ENCODE results near the gene FAM161A. TPM values are rescaled to one million over a fixed set of nuclear protein-coding genes. Genes with fewer than 3 reads are reported as not detected.
"Not testable (repeated sequence)": the region's sequence is repeated elsewhere in the genome, so short reads cannot be mapped to it uniquely, and the experiment has no call there.

The FAM161A gene
- total RNA-seq, 4 donors from 2014 or later, result 2.8 to 8.0 (median 5.7) TPM

DNA sequence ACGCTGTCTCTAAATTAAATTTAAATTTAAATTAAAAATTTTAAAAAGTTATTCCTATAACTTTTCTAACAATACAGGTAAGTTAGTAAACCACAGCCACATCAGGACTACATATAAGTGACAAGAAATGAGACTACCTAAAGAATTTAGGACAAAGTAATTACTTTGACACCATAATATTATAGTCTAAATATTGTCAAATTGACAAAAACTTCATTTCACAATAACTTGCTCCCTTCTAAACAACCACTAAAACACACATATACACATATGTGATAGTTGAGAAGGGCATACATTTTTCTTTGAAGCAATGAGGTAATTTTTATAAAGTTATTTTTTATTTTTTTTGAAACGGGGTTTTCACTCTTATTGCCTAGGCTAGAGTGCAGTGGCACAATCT, 31.6 kb downstream of the FAM161A start:
- WGBS, 2 donors, result 93 to 94% methylated on average over 2 of the region's 2 CpGs
- TF ChIP-seq CTCF (IDR thresholded peaks at IDR 0.05), result no peak
- TF ChIP-seq POLR2A (IDR thresholded peaks at IDR 0.05), result no peak
- no peak for TF ChIP-seq EP300 (IDR thresholded peaks at IDR 0.05)
- H3K27ac ChIP-seq, result no peak overlapping the region
- H3K36me3 ChIP-seq, result peaks cover 0 to 17% (median 0%) of the 10 kb centered on the region in 3 donors
- H3K27me3 ChIP-seq, result no peaks in the 10 kb centered on the region
- H3K4me3 ChIP-seq, result no peak overlapping the region
- no peaks in the 10 kb centered on the region for H3K9me3 ChIP-seq
- no peaks in the 10 kb centered on the region for H3K4me1 ChIP-seq
- DNase-seq (ENCODE audit: low spot score in 2 of 2), result no peak

- DNase-seq (ENCODE audit: low spot score in 2 of 2), result no peak
- Histone ChIP-seq H3K27me3 (no peaks in the 10 kb centered on the region), H3K4me1 (no peaks in the 10 kb centered on the region), H3K9me3 (no peaks in the 10 kb centered on the region), H3K4me3 (no peak overlapping the region), H3K36me3 (no peaks in the 10 kb centered on the region), H3K27ac (no peak overlapping the region)
- WGBS, 2 donors, result 76 to 80% methylated on average over 20 of the region's 20 CpGs
- TF ChIP-seq CTCF (IDR thresholded peaks at IDR 0.05), result no peak
- no peak for TF ChIP-seq POLR2A (IDR thresholded peaks at IDR 0.05)
- TF ChIP-seq EP300 (IDR thresholded peaks at IDR 0.05), result no peak
Observed at GRCh38 chr2:61816480-61817355, 37.1 kb downstream of the FAM161A start.

- no peaks in the 10 kb centered on the region for H3K27me3 ChIP-seq
- no peak overlapping the region for H3K4me3 ChIP-seq
- WGBS, 2 donors, result 77% methylated on average over 6 of the region's 6 CpGs
- no peak overlapping the region for H3K27ac ChIP-seq
- H3K36me3 ChIP-seq, result no peaks in the 10 kb centered on the region
- H3K9me3 ChIP-seq, result no peaks in the 10 kb centered on the region
- no peak for TF ChIP-seq CTCF (IDR thresholded peaks at IDR 0.05)
- TF ChIP-seq POLR2A (IDR thresholded peaks at IDR 0.05), result no peak
- TF ChIP-seq EP300 (IDR thresholded peaks at IDR 0.05), result no peak
- no peaks in the 10 kb centered on the region for H3K4me1 ChIP-seq
- no peak for DNase-seq (ENCODE audit: low spot score in 2 of 2)
Observed at GRCh38 chr2:61814539-61815160, 39.2 kb downstream of the FAM161A start.

DNA sequence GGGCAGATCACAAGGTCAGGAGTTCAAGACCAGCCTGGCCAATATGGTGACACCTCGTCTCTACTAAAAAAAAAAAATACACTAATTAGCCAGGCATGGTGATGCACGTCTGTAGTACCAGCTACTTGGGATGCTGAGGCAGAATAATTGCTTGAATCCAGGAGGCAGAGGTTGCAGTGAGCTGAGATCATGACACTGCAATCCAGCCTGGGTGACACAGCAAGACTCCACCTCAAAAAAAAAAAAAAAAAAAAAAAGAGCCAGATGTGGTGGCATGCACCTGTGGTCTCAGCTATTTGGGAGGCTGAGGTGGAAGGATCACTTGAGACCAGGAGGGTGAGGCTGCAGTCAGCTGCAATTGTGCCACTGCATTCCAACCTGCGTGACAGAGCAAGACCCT, 40.5 kb downstream of the FAM161A start:
- H3K27ac ChIP-seq; H3K27me3 ChIP-seq; H3K4me1 ChIP-seq; DNase-seq (ENCODE audit: low spot score in 2 of 2); H3K36me3 ChIP-seq; H3K9me3 ChIP-seq; H3K4me3 ChIP-seq: not testable (repeated sequence)
- WGBS, 2 donors, result 80 to 90% methylated on average over 3 of the region's 3 CpGs

DNA sequence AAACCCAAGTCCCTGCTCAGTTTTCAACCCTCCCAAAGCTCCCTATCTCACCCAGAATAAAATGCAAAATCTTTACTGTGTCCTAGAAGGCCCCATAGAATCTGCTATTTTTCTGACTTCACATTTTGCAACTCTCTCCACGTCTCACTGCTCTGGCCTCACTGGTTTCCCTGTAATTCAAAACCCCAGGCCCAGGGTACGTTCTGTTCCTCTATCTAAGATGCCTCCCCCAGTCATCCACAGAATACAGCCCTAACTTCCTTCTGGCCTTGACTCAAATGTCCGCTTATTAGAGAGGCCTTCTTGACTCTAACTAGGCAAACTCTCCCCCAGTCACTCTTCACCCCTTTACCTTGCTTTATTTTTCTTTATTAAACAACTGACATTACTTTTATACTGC, 42.0 kb downstream of the FAM161A start:
- no peaks in the 10 kb centered on the region for H3K27me3 ChIP-seq
- TF ChIP-seq POLR2A (IDR thresholded peaks at IDR 0.05) (no peak), CTCF (IDR thresholded peaks at IDR 0.05) (no peak), EP300 (IDR thresholded peaks at IDR 0.05) (no peak)
- no peak overlapping the region for H3K4me3 ChIP-seq
- no peaks in the 10 kb centered on the region for H3K9me3 ChIP-seq
- DNase-seq (ENCODE audit: low spot score in 2 of 2), result no peak
- no peaks in the 10 kb centered on the region for H3K4me1 ChIP-seq
- WGBS, 2 donors, result 68 to 70% methylated on average over 3 of the region's 3 CpGs
- no peaks in the 10 kb centered on the region for H3K36me3 ChIP-seq
- H3K27ac ChIP-seq, result no peak overlapping the region

GRCh38 chr2:61810203-61810602, 43.7 kb downstream of the FAM161A start:
- H3K36me3 ChIP-seq; H3K9me3 ChIP-seq; H3K27ac ChIP-seq; H3K4me1 ChIP-seq; H3K27me3 ChIP-seq; DNase-seq (ENCODE audit: low spot score in 2 of 2); H3K4me3 ChIP-seq: not testable (repeated sequence)
- WGBS, 2 donors, result 65 to 94% methylated on average over 1 of the region's 1 CpG

DNA sequence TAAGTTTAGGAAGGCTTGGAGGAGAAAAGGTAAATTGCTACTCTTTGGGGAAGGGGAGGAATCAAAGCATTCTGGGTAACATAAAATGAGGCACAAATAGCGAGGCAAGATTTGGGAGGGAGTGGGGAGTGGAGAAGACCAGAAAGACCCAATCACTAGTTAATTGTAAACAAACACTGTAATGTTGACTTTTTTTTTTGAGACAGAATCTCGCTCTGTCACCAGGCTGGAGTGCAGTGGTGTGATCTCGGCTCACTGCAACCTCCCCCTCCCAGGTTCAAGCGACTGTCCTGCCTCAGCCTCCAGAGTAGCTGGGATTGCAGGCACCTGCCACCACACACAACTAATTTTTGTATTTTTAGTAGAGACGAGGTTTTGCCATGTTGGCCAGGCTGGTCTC, 45.2 kb downstream of the FAM161A start:
- H3K27ac ChIP-seq; H3K4me3 ChIP-seq; H3K4me1 ChIP-seq; H3K9me3 ChIP-seq; H3K27me3 ChIP-seq; DNase-seq (ENCODE audit: low spot score in 2 of 2); H3K36me3 ChIP-seq: not testable (repeated sequence)
- 70 to 77% methylated on average over 5 of the region's 5 CpGs for WGBS, 2 donors
